CD4-positive, alpha-beta memory T cell (primary cell): Measurements from ENCODE around the gene ANKRD35. TPM values are rescaled to one million over a fixed set of nuclear protein-coding genes. Genes with fewer than 3 reads are reported as not detected.

Experiments used
- CTCF ChIA-PET: fragments of 350-600 bp; sonication (Branson Sonifier 250); formaldehyde crosslinking; loops from one replicate; lab custom pipeline; 2021; ENCODE audit warnings: inconsistent platforms; ENCODE audit not compliant: partially characterized antibody; lab: Charles Lee
- POLR2A ChIA-PET: fragments of 350-600 bp; sonication (Branson Sonifier 250); formaldehyde crosslinking; loops from one replicate; lab custom pipeline; 2021; ENCODE audit not compliant: partially characterized antibody; lab: Charles Lee
- DNase-seq, 5 donors: peaks; one replicate each; pipeline versions ENCODE4 v3.0.0 to v3.0.0-alpha.2; 2020 to 2022; ENCODE audit warnings: mixed read lengths in 1 of 5
- H3K27ac ChIP-seq: one replicate; pipeline ENCODE4 v1.7.0; 2013; ENCODE audit warnings: low read depth, low read length
- H3K27me3 ChIP-seq: 2 replicates; pipeline ENCODE4 v1.7.0; 2013; ENCODE audit warnings: mild to moderate bottlenecking, low read length, moderate library complexity; ENCODE audit not compliant: insufficient read depth
- H3K36me3 ChIP-seq: 2 replicates; pipeline ENCODE4 v1.7.0; 2013; ENCODE audit warnings: mild to moderate bottlenecking, low read length, moderate library complexity; ENCODE audit not compliant: insufficient read depth
- H3K4me1 ChIP-seq: 2 replicates; pipeline ENCODE4 v1.7.0; 2013; ENCODE audit warnings: mild to moderate bottlenecking, low read length, moderate library complexity; ENCODE audit not compliant: insufficient read depth
- H3K4me3 ChIP-seq, 2 donors: one replicate each; pipeline ENCODE4 v1.7.0; 2013; ENCODE audit warnings: low read length in 2 of 2, mild to moderate bottlenecking in 1 of 2
- H3K9me3 ChIP-seq, 2 donors: one replicate each; pipeline ENCODE4 v1.7.0; 2013; ENCODE audit warnings: low read length in 2 of 2, control low read depth in 1 of 2; ENCODE audit not compliant: control insufficient read depth in 1 of 2
- H3K27ac Mint-ChIP-seq, 7 donors: one replicate each; pipeline ENCODE4 v1.8.0; 2020 to 2021; ENCODE audit warnings: mixed read lengths in 7 of 7, mild to moderate bottlenecking in 6 of 7, inconsistent platforms in 3 of 7, moderate library complexity in 3 of 7
- H3K27me3 Mint-ChIP-seq, 2 donors: one replicate each; pipeline ENCODE4 v1.8.0; 2020 to 2021; ENCODE audit warnings: mixed read lengths in 2 of 2
- H3K36me3 Mint-ChIP-seq, 2 donors: one replicate each; pipeline ENCODE4 v1.8.0; 2020 to 2021; ENCODE audit warnings: mixed read lengths in 2 of 2, inconsistent platforms in 1 of 2, mild to moderate bottlenecking in 1 of 2
- H3K4me1 Mint-ChIP-seq, 4 donors: one replicate each; pipeline ENCODE4 v1.8.0; 2020 to 2021; ENCODE audit warnings: mixed read lengths in 4 of 4, mild to moderate bottlenecking in 1 of 4
- H3K4me3 Mint-ChIP-seq, 8 donors: one replicate each; pipeline ENCODE4 v1.8.0; 2020 to 2021; ENCODE audit warnings: mixed read lengths in 8 of 8, mild to moderate bottlenecking in 7 of 8, moderate library complexity in 6 of 8, inconsistent platforms in 3 of 8
- H3K9me3 Mint-ChIP-seq, 8 donors: one replicate each; pipeline ENCODE4 v1.8.0; 2020 to 2021; ENCODE audit warnings: mixed read lengths in 8 of 8, mild to moderate bottlenecking in 5 of 8, inconsistent platforms in 3 of 8, moderate library complexity in 1 of 8
- intact Hi-C: fragments of 100-400 bp; cut with micrococcal nuclease; formaldehyde crosslinking; loops from one replicate; pipeline ENCODE4 v1.15.1; 2023
- polyA plus RNA-seq, 2 donors: library from polyadenylated mRNA; unstranded; fragments of 300-500 nt; fragmentation: Illumina TruSeq; gene quantifications; one replicate each; pipeline ENCODE4 v1.2.3, GENCODE V29; 2021
- total RNA-seq, 2 experiments: library from RNA; stranded (reverse); gene quantifications; one replicate each; pipeline ENCODE4 v1.2.3, GENCODE V29; 2021

The ANKRD35 gene
- total and polyA plus RNA-seq, 4 experiments from 2014 or later, result 0.34 TPM; not detected in 3

- peak overlapping the region in 4 of 7 donors; percentile 1 to 66 (median 36) for H3K27ac Mint-ChIP-seq
- Histone ChIP-seq H3K4me1 (peaks cover 11% of the 10 kb centered on the region), H3K9me3 (no peaks in the 10 kb centered on the region), H3K4me3 (no peak overlapping the region), H3K27me3 (no peaks in the 10 kb centered on the region), H3K36me3 (peaks cover 10% of the 10 kb centered on the region), H3K27ac (no peak overlapping the region)
- no peaks in the 10 kb centered on the region for H3K9me3 Mint-ChIP-seq
- peaks cover 18 to 31% of the 10 kb centered on the region in 2 donors for H3K36me3 Mint-ChIP-seq
- intact Hi-C loops, result no loop called here
- DNase-seq, result no peak
- H3K27me3 Mint-ChIP-seq, result no peaks in the 10 kb centered on the region
- ChIA-PET CTCF (interaction anchor here (0.6 to 9.5 kb wide), 11 partner anchors 13 to 178 kb away, joined by 3 to 264 read pairs (median 45); partner anchors contain the start of genes ANKRD34A, ANKRD35, ITGA10 and LIX1L), POLR2A (interaction anchor here (0.8 to 8.8 kb wide), 3 partner anchors 10 to 82 kb away, joined by 3 to 133 read pairs (median 32); partner anchors contain the start of genes PIAS3, POLR3C and RNF115)
- H3K4me3 Mint-ChIP-seq, result no peak overlapping the region
- H3K4me1 Mint-ChIP-seq, result peaks cover 6 to 8% (median 7%) of the 10 kb centered on the region in 4 donors
Observed at GRCh38 chr1:145847827-145848226, 37.8 kb downstream of the ANKRD35 start.

DNA sequence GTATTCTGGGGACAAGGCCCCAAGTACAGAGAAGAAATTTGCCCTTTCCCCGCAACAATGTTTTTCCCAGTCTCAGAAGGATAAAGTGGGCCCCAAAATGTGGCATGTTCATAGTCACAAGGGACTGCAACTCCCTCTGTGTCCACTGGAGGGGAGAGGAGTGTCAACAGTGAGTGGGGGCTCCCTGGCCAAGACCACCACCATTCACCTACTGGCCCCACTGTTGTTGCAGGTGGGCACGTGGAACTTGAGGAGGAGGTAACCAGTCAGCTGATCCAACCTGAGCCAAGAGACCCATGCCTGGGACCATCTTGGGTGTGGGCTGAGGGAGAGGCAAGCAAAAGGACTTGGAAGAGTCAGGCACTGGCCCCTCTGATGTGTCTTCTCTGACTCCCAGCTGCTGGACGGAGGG is 39.5 kb downstream of the ANKRD35 start:
- ChIA-PET POLR2A (interaction anchor here (0.9 to 8.8 kb wide), 11 partner anchors 9 to 191 kb away, joined by 3 to 133 read pairs (median 9); partner anchors contain the start of genes PIAS3, POLR3C, RNF115 and TXNIP), CTCF (interaction anchor here (0.8 to 9.5 kb wide), 28 partner anchors 10 to 201 kb away, joined by 3 to 264 read pairs (median 11); partner anchors contain the start of genes ANKRD34A, ANKRD35, HJV and ITGA10)
- peaks cover 28 to 35% of the 10 kb centered on the region in 2 donors for H3K36me3 Mint-ChIP-seq
- peak in 4 of 5 donors; percentile 20 to 39 (median 30) for DNase-seq
- H3K27ac Mint-ChIP-seq, result peak overlapping the region in 6 of 7 donors; percentile 43 to 91 (median 81)
- no peaks in the 10 kb centered on the region for H3K9me3 ChIP-seq
- peaks cover 20% of the 10 kb centered on the region for H3K36me3 ChIP-seq
- no peaks in the 10 kb centered on the region for H3K27me3 Mint-ChIP-seq
- no peaks in the 10 kb centered on the region for H3K27me3 ChIP-seq
- no peak overlapping the region for H3K4me3 Mint-ChIP-seq
- H3K27ac ChIP-seq, result peak overlapping the region; percentile 63
- intact Hi-C loops, result no loop called here
- H3K9me3 Mint-ChIP-seq, result no peaks in the 10 kb centered on the region
- H3K4me3 ChIP-seq, result peak overlapping the region; percentile 18 to 77
- H3K4me1 ChIP-seq, result peaks cover 11% of the 10 kb centered on the region
- peaks cover 6 to 7% (median 6%) of the 10 kb centered on the region in 4 donors for H3K4me1 Mint-ChIP-seq

GRCh38 chr1:145845514-145846161 is 40.0 kb downstream of the ANKRD35 start, which contains the start of gene NUDT17:
NUDT17 (plus strand) TSS chr1:145845630; CDS start chr1:145845641, 11 bp downstream.
- peaks cover 23% of the 10 kb centered on the region for H3K36me3 ChIP-seq

GRCh38 chr1:145845144-145845513 is 40.5 kb downstream of the ANKRD35 start:
- H3K27ac ChIP-seq, result peak overlapping the region; percentile 63
- H3K27me3 ChIP-seq, result no peaks in the 10 kb centered on the region
- Mint-ChIP-seq H3K4me1 (peaks cover 6 to 7% (median 6%) of the 10 kb centered on the region in 4 donors), H3K27ac (no peak overlapping the region), H3K9me3 (no peaks in the 10 kb centered on the region), H3K4me3 (no peak overlapping the region), H3K27me3 (no peaks in the 10 kb centered on the region), H3K36me3 (peaks cover 24 to 35% of the 10 kb centered on the region in 2 donors)
- H3K36me3 ChIP-seq, result peaks cover 27% of the 10 kb centered on the region
- POLR2A ChIA-PET, result interaction anchor here (0.8 to 8.8 kb wide), 28 partner anchors 10 to 192 kb away, joined by 3 to 133 read pairs (median 6); partner anchors contain the start of genes ANKRD34A, ANKRD35, LIX1L and PEX11B
- CTCF ChIA-PET, result interaction anchor here (0.8 to 9.5 kb wide), 38 partner anchors 9 to 202 kb away, joined by 3 to 264 read pairs (median 7); partner anchors contain the start of genes ANKRD34A, ANKRD35, HJV and ITGA10
- H3K9me3 ChIP-seq, result no peaks in the 10 kb centered on the region
- H3K4me1 ChIP-seq, result peaks cover 11% of the 10 kb centered on the region
- peak overlapping the region; percentile 18 to 77 for H3K4me3 ChIP-seq
- DNase-seq, result no peak
- intact Hi-C loops, result loop anchor here (1.0 to 2.0 kb wide), 5 partner anchors 14 to 168 kb away; partner anchors contain the start of genes ITGA10, PIAS3, POLR3C and RNF115

More at GRCh38 chr1:145845514-145846161, 40.0 kb downstream of the ANKRD35 start, which contains the start of gene NUDT17:
- ChIA-PET POLR2A (interaction anchor here (0.8 to 8.8 kb wide), 29 partner anchors 9 to 191 kb away, joined by 3 to 133 read pairs (median 5); partner anchors contain the start of genes ANKRD34A, ANKRD35, LIX1L and PEX11B), CTCF (interaction anchor here (0.7 to 9.5 kb wide), 41 partner anchors 9 to 202 kb away, joined by 3 to 264 read pairs (median 7); partner anchors contain the start of genes ANKRD34A, ANKRD35, HJV and ITGA10)
- H3K27ac Mint-ChIP-seq, result peak within 1 kb of the TSS in 6 of 7 donors; percentile 43 to 91 (median 81)
- peak within 1 kb of the TSS; percentile 18 to 77 for H3K4me3 ChIP-seq
- H3K27me3 ChIP-seq, result no peaks in the 10 kb centered on the region
- H3K4me1 ChIP-seq, result peaks cover 11% of the 10 kb centered on the region
- peaks cover 6 to 7% (median 6%) of the 10 kb centered on the region in 4 donors for H3K4me1 Mint-ChIP-seq
- no peaks in the 10 kb centered on the region for H3K27me3 Mint-ChIP-seq
- no peaks in the 10 kb centered on the region for H3K9me3 Mint-ChIP-seq
- peak; percentile 67 to 75 (median 68) for DNase-seq
- peak within 1 kb of the TSS; percentile 63 for H3K27ac ChIP-seq
- H3K4me3 Mint-ChIP-seq, result no peak within 1 kb of the TSS
- intact Hi-C loops, result loop anchor here (1.0 to 2.0 kb wide), 5 partner anchors 13 to 168 kb away; partner anchors contain the start of genes ITGA10, PIAS3, POLR3C and RNF115
- no peaks in the 10 kb centered on the region for H3K9me3 ChIP-seq
- H3K36me3 Mint-ChIP-seq, result peaks cover 28 to 35% of the 10 kb centered on the region in 2 donors

DNA sequence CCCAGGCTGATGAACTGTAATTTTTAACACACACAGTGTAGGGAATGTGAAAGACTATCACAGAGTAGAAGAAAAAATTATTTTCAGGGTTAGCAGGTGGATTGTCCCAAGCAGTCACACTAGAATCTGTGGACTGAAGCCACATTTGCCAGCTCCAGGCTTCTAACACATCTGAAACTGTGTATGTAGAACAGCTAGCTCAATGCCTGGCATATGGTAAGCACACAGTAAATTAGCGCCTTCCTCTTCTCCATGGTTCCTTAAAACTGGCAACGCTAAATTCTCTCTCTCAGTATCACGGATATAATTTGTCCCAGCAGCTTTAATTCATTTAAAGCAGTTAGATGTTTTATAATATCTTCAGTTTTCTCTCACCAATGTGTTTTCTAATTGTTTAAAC is 42.6 kb downstream of the ANKRD35 start:
- Histone ChIP-seq H3K4me3 (no peak overlapping the region), H3K27me3 (no peaks in the 10 kb centered on the region), H3K9me3 (no peaks in the 10 kb centered on the region), H3K36me3 (peaks cover 39% of the 10 kb centered on the region), H3K4me1 (peaks cover 11% of the 10 kb centered on the region), H3K27ac (no peak overlapping the region)
- intact Hi-C loops, result no loop called here
- ChIA-PET POLR2A (interaction anchor here (1.2 to 8.8 kb wide), 2 partner anchors 15 to 18 kb away, joined by 4 to 133 read pairs; partner anchors contain the start of gene PIAS3), CTCF (interaction anchor here (0.7 to 9.5 kb wide), 8 partner anchors 10 to 179 kb away, joined by 3 to 264 read pairs (median 4); partner anchors contain the start of genes HJV and PIAS3)
- no peak for DNase-seq
- Mint-ChIP-seq H3K4me3 (no peak overlapping the region), H3K27me3 (no peaks in the 10 kb centered on the region), H3K36me3 (peaks cover 29 to 41% of the 10 kb centered on the region in 2 donors), H3K9me3 (no peaks in the 10 kb centered on the region), H3K27ac (no peak overlapping the region), H3K4me1 (peaks cover 6 to 7% (median 6%) of the 10 kb centered on the region in 4 donors)

DNA sequence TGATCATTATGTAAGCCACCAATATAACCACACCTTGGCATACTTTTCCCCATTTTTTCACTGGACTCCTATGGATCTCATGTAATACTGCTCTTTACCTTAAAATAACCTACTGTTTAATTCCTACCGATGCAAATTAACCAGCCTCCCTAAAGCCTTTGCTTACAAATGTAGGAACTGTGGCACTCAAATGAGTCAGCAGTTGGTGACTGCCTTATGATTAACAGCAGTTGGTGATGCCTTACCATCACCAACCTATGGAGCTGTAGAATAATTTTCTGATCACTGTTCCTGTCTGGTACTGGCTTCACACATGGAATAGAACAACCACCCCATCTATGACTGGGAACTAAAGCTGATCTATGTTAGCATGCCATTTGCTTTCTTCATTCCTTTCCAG is 48.0 kb downstream of the ANKRD35 start:
- H3K4me1 ChIP-seq, result no peaks in the 10 kb centered on the region
- Mint-ChIP-seq H3K4me3 (no peak overlapping the region), H3K27me3 (no peaks in the 10 kb centered on the region), H3K36me3 (peaks cover 47 to 77% of the 10 kb centered on the region in 2 donors), H3K9me3 (no peaks in the 10 kb centered on the region), H3K4me1 (no peaks in the 10 kb centered on the region), H3K27ac (peak overlapping the region in 1 of 7 donors; percentile 57)
- H3K27me3 ChIP-seq, result no peaks in the 10 kb centered on the region
- CTCF ChIA-PET, result no interaction called here
- no peaks in the 10 kb centered on the region for H3K9me3 ChIP-seq
- H3K4me3 ChIP-seq, result no peak overlapping the region
- no peak for DNase-seq
- no peak overlapping the region for H3K27ac ChIP-seq
- intact Hi-C loops, result no loop called here
- peaks cover 66% of the 10 kb centered on the region for H3K36me3 ChIP-seq
- POLR2A ChIA-PET, result interaction anchor here (2.2 kb wide), 1 partner anchor 14 kb away, joined by 6 read pairs; the partner anchor contains the start of genes POLR3C and RNF115
